SK-N-SH treated with all-trans-retinoic acid at 6 μM for 48 hours (cell line): ENCODE measurements around the gene SBF2.

Experiments used
- ATAC-seq: fragments of 200-7000 bp; cut with Tn5 transposase; 3 replicates; pipeline ENCODE4 v1.9.1; 2020; ENCODE audit warnings: mild to moderate bottlenecking, moderate library complexity
- ARNTL ChIP-seq: fragments of 450-650 bp; formaldehyde crosslinking; IDR thresholded peaks from 2 replicates; pipeline ENCODE4 v1.5.0; 2020; ENCODE audit warnings: low read depth, mild to moderate bottlenecking, moderate library complexity, borderline replicate concordance
- BACH2 ChIP-seq: fragments of 250-450 bp; sonication (Bioruptor Pico); IDR thresholded peaks from 2 replicates; pipeline ENCODE4 v1.9.0; 2021; ENCODE audit warnings: mild to moderate bottlenecking, borderline replicate concordance
- CREB5 ChIP-seq: fragments of 250-450 bp; sonication (Bioruptor Pico); IDR thresholded peaks from 2 replicates; pipeline ENCODE4 v1.5.1; 2020; ENCODE audit warnings: low read depth, mild to moderate bottlenecking, moderate library complexity
- CSDC2 ChIP-seq: fragments of 250-450 bp; sonication (Bioruptor Pico); IDR thresholded peaks from 2 replicates; pipeline ENCODE4 v1.5.0; 2020; ENCODE audit warnings: mild to moderate bottlenecking, moderate library complexity
- CSRNP3 ChIP-seq: fragments of 250-450 bp; sonication (Bioruptor Pico); IDR thresholded peaks from 2 replicates; pipeline ENCODE4 v1.5.1; 2021; ENCODE audit warnings: mild to moderate bottlenecking, moderate library complexity
- ESRRG ChIP-seq: fragments of 250-450 bp; sonication (Bioruptor Pico); IDR thresholded peaks from 2 replicates; pipeline ENCODE4 v1.6.1; 2021; ENCODE audit warnings: mild to moderate bottlenecking
- GLIS3 ChIP-seq: fragments of 250-450 bp; sonication (Bioruptor Pico); IDR thresholded peaks from 2 replicates; pipeline ENCODE4 v1.5.0; 2020; ENCODE audit warnings: mild to moderate bottlenecking, moderate library complexity
- OSR1 ChIP-seq: fragments of 250-450 bp; sonication (Bioruptor Pico); IDR thresholded peaks from 2 replicates; pipeline ENCODE4 v1.8.0; 2022; ENCODE audit warnings: moderate library complexity, mild to moderate bottlenecking, inconsistent platforms
- POU6F1 ChIP-seq: fragments of 250-450 bp; sonication (Bioruptor Pico); IDR thresholded peaks from 2 replicates; pipeline ENCODE4 v1.8.0; 2021; ENCODE audit warnings: low read depth, mild to moderate bottlenecking, moderate library complexity, borderline replicate concordance
- RARB ChIP-seq: fragments of 250-450 bp; sonication (Bioruptor Pico); IDR thresholded peaks from 2 replicates; pipeline ENCODE4 v1.8.0; 2021; ENCODE audit warnings: mild to moderate bottlenecking, moderate library complexity
- SNAI2 ChIP-seq: fragments of 250-450 bp; sonication (Bioruptor Pico); IDR thresholded peaks from 2 replicates; pipeline ENCODE4 v1.5.0; 2020; ENCODE audit warnings: mild to moderate bottlenecking, moderate library complexity
- TCF4 ChIP-seq: fragments of 250-450 bp; sonication (Bioruptor Pico); IDR thresholded peaks from 2 replicates; pipeline ENCODE4 v1.8.0; 2021; ENCODE audit warnings: mild to moderate bottlenecking, moderate library complexity, borderline replicate concordance
- TOX ChIP-seq: fragments of 250-450 bp; sonication (Bioruptor Pico); IDR thresholded peaks from 2 replicates; pipeline ENCODE4 v1.8.0; 2021; ENCODE audit warnings: mild to moderate bottlenecking, moderate library complexity, borderline replicate concordance
- TSHZ2 ChIP-seq: fragments of 250-450 bp; sonication (Bioruptor Pico); IDR thresholded peaks from 2 replicates; pipeline ENCODE4 v1.5.0; 2020; ENCODE audit warnings: mild to moderate bottlenecking, moderate library complexity
- ZC3H10 ChIP-seq: fragments of 250-450 bp; sonication (Bioruptor Pico); IDR thresholded peaks from 2 replicates; pipeline ENCODE4 v1.5.1; 2021; ENCODE audit warnings: mild to moderate bottlenecking, moderate library complexity
- ZFP3 ChIP-seq: fragments of 250-450 bp; sonication (Bioruptor Pico); IDR thresholded peaks from 2 replicates; pipeline ENCODE4 v1.5.0; 2020; ENCODE audit warnings: mild to moderate bottlenecking, moderate library complexity
- ZFP30 ChIP-seq: fragments of 450-650 bp; formaldehyde crosslinking; IDR thresholded peaks from 2 replicates; pipeline ENCODE4 v1.5.0; 2022; ENCODE audit warnings: mild to moderate bottlenecking, moderate library complexity
- ZNF565 ChIP-seq: fragments of 450-650 bp; formaldehyde crosslinking; conservative IDR thresholded peaks from 2 replicates; pipeline ENCODE4 v1.5.0; 2020; ENCODE audit warnings: low read depth, mild to moderate bottlenecking, moderate library complexity
- ZNF70 ChIP-seq: fragments of 450-650 bp; formaldehyde crosslinking; IDR thresholded peaks from 2 replicates; pipeline ENCODE4 v1.5.0; 2020; ENCODE audit warnings: mild to moderate bottlenecking, moderate library complexity
- ZNF8 ChIP-seq: fragments of 450-650 bp; formaldehyde crosslinking; IDR thresholded peaks from 2 replicates; pipeline ENCODE4 v1.5.0; 2020; ENCODE audit warnings: mild to moderate bottlenecking, moderate library complexity
- TF ChIP-seq, protein P1 (sequence below): fragments of 250-450 bp; sonication (Bioruptor Pico); IDR thresholded peaks from 2 replicates; pipeline ENCODE4 v1.8.0; 2020; ENCODE audit warnings: mild to moderate bottlenecking, moderate library complexity, borderline replicate concordance

Gene SBF2

DNA sequence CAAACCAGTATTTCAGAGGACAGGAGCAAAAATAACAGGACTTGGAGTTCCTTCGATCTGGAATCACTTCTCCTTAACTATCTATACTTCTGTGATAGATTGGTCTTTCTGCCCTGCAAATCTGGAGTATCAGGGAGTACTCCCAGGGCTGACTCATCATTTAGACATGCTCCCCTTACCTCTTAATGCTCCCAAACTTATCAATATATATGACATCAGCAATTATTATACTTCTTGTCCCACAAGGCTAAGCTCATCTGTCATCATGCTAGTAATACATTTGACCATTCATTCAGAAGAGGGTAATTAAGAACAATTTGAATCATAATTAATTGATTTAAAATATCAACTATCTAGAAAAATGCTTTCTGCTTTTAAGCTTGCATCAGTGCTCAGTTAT, 466.3 kb downstream of the SBF2 start:
- ATAC-seq, result no peak
- TF ChIP-seq TCF4 (CRISPR knock-in tag) (no peak), ZNF565 (CRISPR knock-in tag) (no peak), ZNF70 (CRISPR knock-in tag) (no peak), ZFP30 (CRISPR knock-in tag) (no peak), POU6F1 (CRISPR knock-in tag) (no peak), SNAI2 (CRISPR knock-in tag) (no peak), CSRNP3 (CRISPR knock-in tag) (no peak), TOX (no peak), ZC3H10 (no peak), RARB (CRISPR knock-in tag) (no peak), BACH2 (no peak), TSHZ2 (CRISPR knock-in tag) (no peak), OSR1 (no peak), CSDC2 (no peak), ZFP3 (CRISPR knock-in tag) (no peak), ZNF8 (CRISPR knock-in tag) (no peak)
- TF ChIP-seq, protein P1, sequence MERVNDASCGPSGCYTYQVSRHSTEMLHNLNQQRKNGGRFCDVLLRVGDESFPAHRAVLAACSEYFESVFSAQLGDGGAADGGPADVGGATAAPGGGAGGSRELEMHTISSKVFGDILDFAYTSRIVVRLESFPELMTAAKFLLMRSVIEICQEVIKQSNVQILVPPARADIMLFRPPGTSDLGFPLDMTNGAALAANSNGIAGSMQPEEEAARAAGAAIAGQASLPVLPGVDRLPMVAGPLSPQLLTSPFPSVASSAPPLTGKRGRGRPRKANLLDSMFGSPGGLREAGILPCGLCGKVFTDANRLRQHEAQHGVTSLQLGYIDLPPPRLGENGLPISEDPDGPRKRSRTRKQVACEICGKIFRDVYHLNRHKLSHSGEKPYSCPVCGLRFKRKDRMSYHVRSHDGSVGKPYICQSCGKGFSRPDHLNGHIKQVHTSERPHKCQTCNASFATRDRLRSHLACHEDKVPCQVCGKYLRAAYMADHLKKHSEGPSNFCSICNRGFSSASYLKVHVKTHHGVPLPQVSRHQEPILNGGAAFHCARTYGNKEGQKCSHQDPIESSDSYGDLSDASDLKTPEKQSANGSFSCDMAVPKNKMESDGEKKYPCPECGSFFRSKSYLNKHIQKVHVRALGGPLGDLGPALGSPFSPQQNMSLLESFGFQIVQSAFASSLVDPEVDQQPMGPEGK (CRISPR knock-in tag), result no peak

GRCh38 chr11:9826390-9826789, 467.6 kb downstream of the SBF2 start:
- TF ChIP-seq GLIS3 (CRISPR knock-in tag), result no peak
- no peak for TF ChIP-seq TOX
- no peak for TF ChIP-seq ZC3H10
- no peak for TF ChIP-seq CREB5
- TF ChIP-seq ZNF565 (CRISPR knock-in tag), result no peak
- ATAC-seq, result no peak

DNA sequence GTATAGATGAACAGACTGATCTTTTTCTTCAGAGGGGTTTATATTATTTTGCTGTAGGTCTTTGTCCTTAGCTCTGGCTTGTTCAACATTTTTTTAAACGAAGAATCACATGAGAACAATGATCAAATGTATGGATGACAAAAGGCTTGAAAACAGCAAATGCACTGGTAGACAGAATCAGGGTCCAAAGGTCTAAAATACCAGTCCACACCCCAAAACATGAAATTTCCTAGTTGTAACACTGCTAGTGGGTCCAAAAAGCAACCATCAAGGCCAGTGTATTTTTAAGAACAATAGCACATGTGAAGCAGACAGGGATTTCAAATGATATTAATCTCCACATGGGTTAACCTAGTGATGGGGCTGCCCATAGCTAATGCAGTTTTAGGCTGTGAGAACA, 468.1 kb downstream of the SBF2 start:
- no peak for ATAC-seq
- no peak for TF ChIP-seq TCF4 (CRISPR knock-in tag)
- no peak for TF ChIP-seq ZFP3 (CRISPR knock-in tag)
- TF ChIP-seq ZFP30 (CRISPR knock-in tag), result no peak
- no peak for TF ChIP-seq TOX
- no peak for TF ChIP-seq OSR1
- TF ChIP-seq CSDC2, result no peak
- TF ChIP-seq ARNTL (CRISPR knock-in tag), result no peak
- TF ChIP-seq ZNF70 (CRISPR knock-in tag), result no peak
- no peak for TF ChIP-seq BACH2
- TF ChIP-seq CREB5, result no peak
- no peak for TF ChIP-seq ZC3H10
- no peak for TF ChIP-seq TSHZ2 (CRISPR knock-in tag)
- TF ChIP-seq RARB (CRISPR knock-in tag), result no peak
- no peak for TF ChIP-seq ESRRG
- TF ChIP-seq, protein P1 (CRISPR knock-in tag), result no peak
